Neuron (in vitro differentiated cells): ENCODE results near the gene P2RX5.

Experiments used
- H2AFZ ChIP-seq: one replicate; pipeline ENCODE4 v1.6.1; 2013; ENCODE audit warnings: low read depth, mild to moderate bottlenecking, inconsistent platforms, low read length, moderate library complexity
- H3K27me3 ChIP-seq: one replicate; pipeline ENCODE4 v1.6.1; 2013; ENCODE audit warnings: low read length; ENCODE audit not compliant: insufficient read depth
- H3K36me3 ChIP-seq: one replicate; pipeline ENCODE4 v1.6.1; 2013; ENCODE audit warnings: low read length; ENCODE audit not compliant: insufficient read depth
- H3K4me1 ChIP-seq: one replicate; pipeline ENCODE4 v1.6.1; 2013; ENCODE audit warnings: low read length; ENCODE audit not compliant: insufficient read depth
- H3K4me3 ChIP-seq: 2 replicates; pipeline ENCODE4 v1.5.1; 2013; ENCODE audit warnings: mild to moderate bottlenecking, low read length, moderate library complexity
- H3K9me3 ChIP-seq: one replicate; pipeline ENCODE4 v1.6.1; 2013; ENCODE audit warnings: low read length

P2RX5 gene

GRCh38 chr17:3630781-3631180 is 65.2 kb downstream of the P2RX5 start:
- peaks cover 46% of the 10 kb centered on the region for H3K36me3 ChIP-seq
- no peaks in the 10 kb centered on the region for H3K27me3 ChIP-seq
- peaks cover 4% of the 10 kb centered on the region for H3K4me1 ChIP-seq
- no peak overlapping the region for H2AFZ ChIP-seq
- no peak overlapping the region for H3K4me3 ChIP-seq
- H3K9me3 ChIP-seq = no peaks in the 10 kb centered on the region

- no peak overlapping the region for H2AFZ ChIP-seq
- H3K36me3 ChIP-seq = peaks cover 64% of the 10 kb centered on the region
- no peaks in the 10 kb centered on the region for H3K9me3 ChIP-seq
- no peaks in the 10 kb centered on the region for H3K4me1 ChIP-seq
- no peak overlapping the region for H3K4me3 ChIP-seq
- H3K27me3 ChIP-seq = no peaks in the 10 kb centered on the region
Observed at GRCh38 chr17:3627769-3628167, 68.2 kb downstream of the P2RX5 start.

- Histone ChIP-seq H3K36me3 (peaks cover 63% of the 10 kb centered on the region), H3K9me3 (no peaks in the 10 kb centered on the region), H3K27me3 (no peaks in the 10 kb centered on the region), H3K4me1 (no peaks in the 10 kb centered on the region), H3K4me3 (no peak overlapping the region), H2AFZ (no peak overlapping the region)
Observed at GRCh38 chr17:3626831-3627768, 68.9 kb downstream of the P2RX5 start.
